Bronchial epithelial cell (primary cell): ENCODE data around the gene SLN. TPM values are rescaled to one million over a fixed set of nuclear protein-coding genes. Genes with fewer than 3 reads are reported as not detected.
A peak's percentile ranks its signal among the peaks of the same experiment; 100 is the strongest.

Source experiments
- DNase-seq: peaks from one replicate; pipeline ENCODE4 v3.0.0-alpha.2; 2010; ENCODE audit warnings: low read depth
- FAIRE-seq: peaks from 2 replicates; lab custom pipeline; 2011; peaks lifted over from hg19 to GRCh38; lab: Jason Lieb, UNC
- H3K27me3 ChIP-seq: 2 replicates; pipeline ENCODE4 v1.5.1; 2011; ENCODE audit warnings: low read length; ENCODE audit not compliant: control insufficient read depth, insufficient read depth
- H3K36me3 ChIP-seq: 2 replicates; pipeline ENCODE4 v1.5.1; 2011; ENCODE audit warnings: low read length; ENCODE audit not compliant: control insufficient read depth, insufficient read depth
- H3K4me3 ChIP-seq: 2 replicates; pipeline ENCODE4 v1.5.1; 2011; ENCODE audit warnings: mild to moderate bottlenecking, low read depth, low read length, control low read depth
- CTCF ChIP-seq: IDR thresholded peaks from 2 replicates; pipeline ENCODE4 v1.5.1; 2011; ENCODE audit warnings: mild to moderate bottlenecking, moderate library complexity, low read length, control low read depth, inconsistent platforms; ENCODE audit not compliant: insufficient read depth, severe bottlenecking
- total RNA-seq: library from RNA; depleted of rRNA; stranded (reverse); fragments of >200 nt; gene quantifications from 2 replicates; pipeline ENCODE4 v1.2.1, GENCODE V29; 2014

Gene SLN
- total RNA-seq, 1 donor from 2014 or later: not detected

GRCh38 chr11:107707215-107707671 lies 4.6 kb downstream of the SLN start:
- DNase-seq (no peak), FAIRE-seq (no peak)
- TF ChIP-seq CTCF: no peak
- H3K4me3 ChIP-seq: no peak overlapping the region
- H3K27me3 ChIP-seq: peaks cover 1% of the 10 kb centered on the region
- no peaks in the 10 kb centered on the region for H3K36me3 ChIP-seq

GRCh38 chr11:107706531-107706930 lies 5.3 kb downstream of the SLN start:
- H3K36me3 ChIP-seq: no peaks in the 10 kb centered on the region
- no peak for TF ChIP-seq CTCF
- H3K27me3 ChIP-seq: no peaks in the 10 kb centered on the region
- FAIRE-seq (no peak), DNase-seq (no peak)
- no peak overlapping the region for H3K4me3 ChIP-seq

- H3K36me3 ChIP-seq: no peaks in the 10 kb centered on the region
- DNase-seq (peak; percentile 98), FAIRE-seq (no peak)
- TF ChIP-seq CTCF: no peak
- H3K4me3 ChIP-seq: no peak overlapping the region
- no peaks in the 10 kb centered on the region for H3K27me3 ChIP-seq
Measured at GRCh38 chr11:107705027-107705426, 6.8 kb downstream of the SLN start.

GRCh38 chr11:107704451-107704850 lies 7.4 kb downstream of the SLN start:
- no peaks in the 10 kb centered on the region for H3K27me3 ChIP-seq
- no peak for TF ChIP-seq CTCF
- no peak overlapping the region for H3K4me3 ChIP-seq
- peak; percentile 66 for DNase-seq
- peak; percentile 28 for FAIRE-seq
- no peaks in the 10 kb centered on the region for H3K36me3 ChIP-seq

GRCh38 chr11:107702723-107703122 lies 9.1 kb downstream of the SLN start:
- Histone ChIP-seq H3K36me3 (no peaks in the 10 kb centered on the region), H3K27me3 (no peaks in the 10 kb centered on the region), H3K4me3 (no peak overlapping the region)
- no peak for TF ChIP-seq CTCF
- DNase-seq (peak; percentile 20), FAIRE-seq (no peak)

- H3K27me3 ChIP-seq: no peaks in the 10 kb centered on the region
- H3K4me3 ChIP-seq: no peak overlapping the region
- FAIRE-seq (peak; percentile 76), DNase-seq (no peak)
- no peaks in the 10 kb centered on the region for H3K36me3 ChIP-seq
- no peak for TF ChIP-seq CTCF
Measured at GRCh38 chr11:107702109-107702660, 9.7 kb downstream of the SLN start.
